OCI-LY1 (cell line): ENCODE results near the gene IGSF11.

Source experiments
- EZH2 ChIP-seq: fragments of 200-600 bp; sonication (generic), shearing (Covaris generic); IDR thresholded peaks from 2 replicates; pipeline ENCODE4 v1.8.0; 2017; ENCODE audit warnings: borderline replicate concordance, mixed run types, mild to moderate bottlenecking, antibody characterized with exemption, low read length, moderate library complexity, mixed read lengths
- TF ChIP-seq, protein P1 (sequence below): fragments of 200-600 bp; sonication (generic), shearing (Covaris generic); IDR thresholded peaks from 2 replicates; pipeline ENCODE4 v1.5.1; 2017; ENCODE audit warnings: mild to moderate bottlenecking, antibody characterized with exemption, low read length, moderate library complexity, mixed read lengths

DNA sequence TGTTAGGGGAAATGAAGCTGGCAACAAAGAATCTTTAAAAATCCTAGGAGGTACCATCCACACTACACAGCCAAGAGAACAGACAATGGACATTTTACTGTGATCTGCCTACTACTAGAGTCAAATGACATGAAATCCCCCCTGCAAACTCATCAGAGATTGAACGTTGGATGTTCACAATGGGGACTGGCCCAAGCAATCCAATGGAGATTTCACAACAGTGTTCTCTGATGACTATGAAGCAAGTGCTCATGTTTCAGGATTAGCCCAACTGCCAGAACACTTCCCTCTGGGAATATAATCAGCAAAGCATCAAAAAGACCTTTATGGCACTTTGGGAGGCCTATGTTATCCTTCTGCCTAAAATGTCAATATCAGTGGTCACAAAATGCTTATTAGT is 97.8 kb downstream of the IGSF11 start:
- TF ChIP-seq, protein P1, sequence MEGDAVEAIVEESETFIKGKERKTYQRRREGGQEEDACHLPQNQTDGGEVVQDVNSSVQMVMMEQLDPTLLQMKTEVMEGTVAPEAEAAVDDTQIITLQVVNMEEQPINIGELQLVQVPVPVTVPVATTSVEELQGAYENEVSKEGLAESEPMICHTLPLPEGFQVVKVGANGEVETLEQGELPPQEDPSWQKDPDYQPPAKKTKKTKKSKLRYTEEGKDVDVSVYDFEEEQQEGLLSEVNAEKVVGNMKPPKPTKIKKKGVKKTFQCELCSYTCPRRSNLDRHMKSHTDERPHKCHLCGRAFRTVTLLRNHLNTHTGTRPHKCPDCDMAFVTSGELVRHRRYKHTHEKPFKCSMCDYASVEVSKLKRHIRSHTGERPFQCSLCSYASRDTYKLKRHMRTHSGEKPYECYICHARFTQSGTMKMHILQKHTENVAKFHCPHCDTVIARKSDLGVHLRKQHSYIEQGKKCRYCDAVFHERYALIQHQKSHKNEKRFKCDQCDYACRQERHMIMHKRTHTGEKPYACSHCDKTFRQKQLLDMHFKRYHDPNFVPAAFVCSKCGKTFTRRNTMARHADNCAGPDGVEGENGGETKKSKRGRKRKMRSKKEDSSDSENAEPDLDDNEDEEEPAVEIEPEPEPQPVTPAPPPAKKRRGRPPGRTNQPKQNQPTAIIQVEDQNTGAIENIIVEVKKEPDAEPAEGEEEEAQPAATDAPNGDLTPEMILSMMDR, result no peak
- TF ChIP-seq EZH2, result no peak
